ENCODE data around the gene KCNJ9. TPM values are rescaled to one million over a fixed set of nuclear protein-coding genes. Genes with fewer than 3 reads are reported as not detected.

Gene KCNJ9
- total and polyA plus RNA-seq, 2 donors (not counting 3 experiments of a cell fraction or from before 2014, with no cell fraction given) = not detected

GRCh38 chr1:160101717-160102522 lies 20.6 kb downstream of the KCNJ9 start:
- intact Hi-C loops (cut with micrococcal nuclease) = loop anchor here (1.0 to 10.0 kb wide), 10 partner anchors 91 to 503 kb away; partner anchors contain the start of genes COPA, NCSTN and PEX19
- Histone ChIP-seq H3K4me2 (ENCODE audit: insufficient read depth, low read length) (no peak overlapping the region), H3K27me3 (ENCODE audit: control insufficient read depth in 2 of 2, insufficient read depth in 2 of 2, low read length in 2 of 2) (peaks cover 25 to 38% of the 10 kb centered on the region in 2 experiments), H3K9me1 (replicated peaks; ENCODE audit: control insufficient read depth, extremely low read depth, insufficient read depth, low read length) (no peaks in the 10 kb centered on the region), H4K20me1 (replicated peaks; ENCODE audit: control insufficient read depth, extremely low read depth, insufficient read depth, low read length) (no peaks in the 10 kb centered on the region), H3K4me1 (ENCODE audit: control insufficient read depth, extremely low read depth, insufficient read depth, low read length) (peaks cover 7% of the 10 kb centered on the region), H3K9me3 (replicated peaks; ENCODE audit: control insufficient read depth, insufficient read depth, low read length) (no peaks in the 10 kb centered on the region), H3K36me3 (ENCODE audit: control insufficient read depth in 2 of 2, extremely low read depth in 1 of 2, insufficient read depth in 2 of 2, low read length in 2 of 2) (no peaks in the 10 kb centered on the region), H3K79me2 (ENCODE audit: control insufficient read depth, insufficient read depth, low read length) (no peaks in the 10 kb centered on the region), H3K4me3 (replicated peaks in 1 of 3; ENCODE audit: insufficient read depth in 1 of 3, low read depth in 1 of 3, low read length in 3 of 3) (no peak overlapping the region), H2AFZ (ENCODE audit: low read depth, low read length) (no peak overlapping the region), H3K27ac (ENCODE audit: insufficient read depth, low read depth, low read length) (no peak overlapping the region), H3K9ac (replicated peaks; ENCODE audit: extremely low read depth, insufficient read depth, low read length) (no peak overlapping the region)
- BruUV-seq (replicated peaks) = no TSS peak
- TF ChIP-seq JUN (IDR thresholded peaks at IDR 0.05; ENCODE audit: borderline replicate concordance, insufficient read depth, insufficient read length, low read depth) (no peak), EZH2 (IDR thresholded peaks at IDR 0.05; ENCODE audit: borderline replicate concordance, low read depth, low read length, severe bottlenecking) (no peak)
- ChIA-PET CTCF (interaction anchor here (0.6 to 7.1 kb wide), 19 partner anchors 7 to 508 kb away, joined by 3 to 145 read pairs (median 6); partner anchors contain the start of genes CASQ1, DCAF8, KCNJ9 and PEX19), POLR2A (no interaction called here)
- DNase-seq (ENCODE audit: low read depth, low spot score) (no peak), FAIRE-seq (no peak)
- dilution Hi-C loops (cut with MboI; ENCODE audit: extremely low pct_ligation_motif_present, low sequenced_read_pairs) = no loop called here

GRCh38 chr1:160103658-160104408 lies 22.5 kb downstream of the KCNJ9 start:
- dilution Hi-C loops (cut with MboI; ENCODE audit: extremely low pct_ligation_motif_present, low sequenced_read_pairs) (no loop called here), intact Hi-C loops (cut with micrococcal nuclease) (loop anchor here (10.0 kb wide), 1 partner anchor 501 kb away; no protein-coding TSS in a partner anchor)
- no peak overlapping the region for H2AFZ ChIP-seq (ENCODE audit: low read depth, low read length)
- CTCF ChIA-PET = interaction anchor here (0.9 to 7.1 kb wide), 10 partner anchors 14 to 312 kb away, joined by 3 to 145 read pairs (median 8); partner anchors contain the start of gene KCNJ9
- no peak overlapping the region for H3K9ac ChIP-seq (replicated peaks; ENCODE audit: extremely low read depth, insufficient read depth, low read length)
- TF ChIP-seq POLR2A (IDR thresholded peaks at IDR 0.05; ENCODE audit: low read depth, low read length) (no peak), GATA2 (IDR thresholded peaks at IDR 0.05; ENCODE audit: insufficient read depth, insufficient read length, low read depth, low read length) (no peak), MAX (IDR thresholded peaks at IDR 0.05; ENCODE audit: insufficient read depth, insufficient read length) (no peak), EZH2 (IDR thresholded peaks at IDR 0.05; ENCODE audit: borderline replicate concordance, low read depth, low read length, severe bottlenecking) (no peak), JUN (IDR thresholded peaks at IDR 0.05; ENCODE audit: borderline replicate concordance, insufficient read depth, insufficient read length, low read depth) (no peak)
- FAIRE-seq (no peak), DNase-seq (ENCODE audit: low read depth, low spot score) (no peak)
- POLR2A ChIA-PET = no interaction called here
- no peaks in the 10 kb centered on the region for H3K79me2 ChIP-seq (ENCODE audit: control insufficient read depth, insufficient read depth, low read length)
- H3K9me1 ChIP-seq (replicated peaks; ENCODE audit: control insufficient read depth, extremely low read depth, insufficient read depth, low read length) = no peaks in the 10 kb centered on the region
- H3K27me3 ChIP-seq (ENCODE audit: control insufficient read depth in 2 of 2, insufficient read depth in 2 of 2, low read length in 2 of 2) = peaks cover 30 to 44% of the 10 kb centered on the region in 2 experiments
- no peaks in the 10 kb centered on the region for H3K36me3 ChIP-seq (ENCODE audit: control insufficient read depth in 2 of 2, extremely low read depth in 1 of 2, insufficient read depth in 2 of 2, low read length in 2 of 2)
- no peaks in the 10 kb centered on the region for H4K20me1 ChIP-seq (replicated peaks; ENCODE audit: control insufficient read depth, extremely low read depth, insufficient read depth, low read length)
- H3K9me3 ChIP-seq (replicated peaks; ENCODE audit: control insufficient read depth, insufficient read depth, low read length) = no peaks in the 10 kb centered on the region
- no peak overlapping the region for H3K4me3 ChIP-seq (replicated peaks in 1 of 3; ENCODE audit: insufficient read depth in 1 of 3, low read depth in 1 of 3, low read length in 3 of 3)
- no TSS peak for BruUV-seq (replicated peaks)
- no peak overlapping the region for H3K4me2 ChIP-seq (ENCODE audit: insufficient read depth, low read length)
- H3K27ac ChIP-seq (ENCODE audit: insufficient read depth, low read depth, low read length) = no peak overlapping the region
- H3K4me1 ChIP-seq (ENCODE audit: control insufficient read depth, extremely low read depth, insufficient read depth, low read length) = peaks cover 4% of the 10 kb centered on the region
